OCI-LY3 (cell line): ENCODE measurements around the gene PSG4.
"Not testable (repeated sequence)": the region's sequence is repeated elsewhere in the genome, so short reads cannot be mapped to it uniquely, and the experiment has no call there.

Experiments
- H2AFZ ChIP-seq: fragments of 200-600, 300-600 bp; shearing (Covaris generic); 2 replicates; pipeline ENCODE4 v1.6.0; 2014; ENCODE audit warnings: antibody characterized with exemption, low read depth, low read length
- H3K27ac ChIP-seq: fragments of 200-600, 300-600 bp; sonication (generic); 2 replicates; pipeline ENCODE4 v1.5.1; 2014; ENCODE audit warnings: mild to moderate bottlenecking, low read length, moderate library complexity, mixed read lengths
- H3K27me3 ChIP-seq: fragments of 200-600, 300-600 bp; sonication (generic); 2 replicates; pipeline ENCODE4 v1.6.1; 2014; ENCODE audit warnings: low read depth, low read length, mixed read lengths
- H3K36me3 ChIP-seq: fragments of 200-600, 300-600 bp; sonication (generic); replicated peaks from 2 replicates; pipeline ENCODE3; 2014; ENCODE audit warnings: low read depth, low read length, mixed read lengths
- H3K4me1 ChIP-seq: fragments of 300-600, 200-600 bp; sonication (generic); 2 replicates; pipeline ENCODE4 v1.6.1; 2014; ENCODE audit warnings: low read length, mixed read lengths
- H3K4me2 ChIP-seq: fragments of 200-600, 300-600 bp; sonication (generic); 2 replicates; pipeline ENCODE4 v1.6.1; 2014; ENCODE audit warnings: low read length, mixed read lengths
- H3K4me3 ChIP-seq: fragments of 300-600, 200-600 bp; sonication (generic); 2 replicates; pipeline ENCODE4 v1.5.1; 2014; ENCODE audit warnings: antibody characterized with exemption, mild to moderate bottlenecking, low read length, moderate library complexity
- H3K79me2 ChIP-seq: fragments of 300-600, 200-600 bp; shearing (Covaris generic); 2 replicates; pipeline ENCODE4 v1.6.1; 2014; ENCODE audit warnings: mild to moderate bottlenecking, low read length, mixed read lengths
- H3K9ac ChIP-seq: fragments of 300-600, 200-600 bp; shearing (Covaris generic); 2 replicates; pipeline ENCODE4 v1.6.0; 2014; ENCODE audit warnings: mild to moderate bottlenecking, low read length, moderate library complexity
- H3K9me3 ChIP-seq: fragments of 200-600, 300-600 bp; shearing (Covaris generic); 2 replicates; pipeline ENCODE4 v1.6.1; 2014; ENCODE audit warnings: low read length, mixed read lengths; ENCODE audit not compliant: insufficient read depth
- H4K20me1 ChIP-seq: fragments of 200-600, 300-600 bp; sonication (generic); 2 replicates; pipeline ENCODE4 v1.6.1; 2016; ENCODE audit warnings: low read length, mixed read lengths; ENCODE audit not compliant: insufficient read depth

Gene PSG4

DNA sequence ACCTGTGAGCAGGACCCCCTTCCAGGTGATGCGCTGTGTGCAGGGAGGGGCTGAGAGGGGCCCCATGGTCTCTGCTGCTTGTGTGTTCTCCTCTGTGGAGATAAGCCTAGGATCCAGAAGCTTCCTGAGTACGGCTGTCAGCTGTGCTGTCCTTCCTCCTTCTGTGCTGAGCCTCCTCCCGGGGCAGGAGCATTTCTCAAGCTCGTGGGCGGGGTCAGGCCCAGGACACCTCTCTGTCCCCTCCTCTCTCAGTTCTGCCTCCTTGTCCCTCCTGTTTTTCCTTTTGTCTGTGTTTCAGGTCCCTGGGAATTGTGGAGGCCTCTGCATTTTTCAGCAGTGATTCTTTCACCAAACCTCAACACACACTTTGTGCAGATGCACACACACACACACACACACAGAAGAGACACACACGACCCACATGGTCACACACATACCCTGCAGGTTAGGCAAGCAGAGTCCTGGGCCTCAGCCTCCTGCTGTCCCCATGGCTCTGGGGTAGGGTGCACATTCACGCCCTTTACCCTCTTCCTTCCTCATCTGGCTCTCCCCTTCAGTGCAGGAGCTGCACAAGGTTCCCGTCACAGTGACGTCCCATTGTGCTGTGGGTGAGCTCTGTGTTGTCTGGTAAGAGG lies at the start of gene PSG4:
PSG4 (minus strand) TSS at position 168 of the 635 bp plus-strand sequence; CDS start at position 66, 102 bp downstream.
- not testable (repeated sequence) for H4K20me1 ChIP-seq, H3K4me3 ChIP-seq, H3K27me3 ChIP-seq, H3K4me2 ChIP-seq, H3K27ac ChIP-seq, H3K36me3 ChIP-seq, H3K9ac ChIP-seq, H3K9me3 ChIP-seq, H2AFZ ChIP-seq, H3K79me2 ChIP-seq, H3K4me1 ChIP-seq

DNA sequence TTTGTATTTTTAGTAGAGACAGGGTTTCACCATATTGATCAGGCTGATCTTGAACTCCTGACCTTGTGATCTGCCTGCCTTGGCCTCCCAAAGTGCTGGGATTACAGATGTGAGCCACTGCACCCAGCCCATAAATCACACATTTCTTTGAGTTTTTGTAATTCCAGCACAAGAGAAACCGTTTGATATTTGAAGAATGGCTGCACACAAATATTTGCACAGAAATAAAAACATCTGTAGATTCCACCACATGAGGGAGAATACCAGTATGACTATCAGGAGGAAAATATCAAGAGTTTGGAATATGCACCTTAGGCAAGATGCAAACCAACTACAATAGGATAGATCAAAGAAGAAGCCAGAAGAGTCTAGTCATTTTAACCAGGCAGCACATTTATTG lies 46.0 kb upstream of the PSG4 start:
- not testable (repeated sequence) for H2AFZ ChIP-seq, H3K4me2 ChIP-seq, H3K4me3 ChIP-seq, H3K27me3 ChIP-seq, H4K20me1 ChIP-seq, H3K36me3 ChIP-seq, H3K9me3 ChIP-seq, H3K9ac ChIP-seq, H3K4me1 ChIP-seq, H3K27ac ChIP-seq, H3K79me2 ChIP-seq

DNA sequence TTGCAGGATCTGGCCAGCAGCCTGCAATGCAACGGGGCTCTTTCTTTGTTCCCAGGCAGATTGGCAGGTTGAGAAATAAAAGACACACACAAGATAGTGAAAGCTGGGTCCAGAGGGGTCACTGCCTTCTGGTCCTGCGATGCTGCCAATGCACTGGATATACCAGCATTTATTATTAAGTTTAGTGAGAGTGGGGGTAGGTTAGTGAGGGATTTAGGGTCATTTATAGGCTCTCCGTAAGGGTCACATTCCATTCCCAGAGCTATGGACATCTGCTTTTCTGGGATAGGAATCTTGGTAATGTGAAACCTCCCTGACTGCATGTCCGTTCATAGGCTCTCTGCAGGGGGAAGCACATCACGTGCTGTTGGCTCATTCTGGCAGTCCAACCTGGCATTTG lies 44.9 kb upstream of the PSG4 start:
- H3K27me3 ChIP-seq, H3K27ac ChIP-seq, H3K36me3 ChIP-seq, H3K4me3 ChIP-seq, H3K4me2 ChIP-seq, H3K9me3 ChIP-seq, H2AFZ ChIP-seq, H3K79me2 ChIP-seq, H3K9ac ChIP-seq, H4K20me1 ChIP-seq, H3K4me1 ChIP-seq: not testable (repeated sequence)

DNA sequence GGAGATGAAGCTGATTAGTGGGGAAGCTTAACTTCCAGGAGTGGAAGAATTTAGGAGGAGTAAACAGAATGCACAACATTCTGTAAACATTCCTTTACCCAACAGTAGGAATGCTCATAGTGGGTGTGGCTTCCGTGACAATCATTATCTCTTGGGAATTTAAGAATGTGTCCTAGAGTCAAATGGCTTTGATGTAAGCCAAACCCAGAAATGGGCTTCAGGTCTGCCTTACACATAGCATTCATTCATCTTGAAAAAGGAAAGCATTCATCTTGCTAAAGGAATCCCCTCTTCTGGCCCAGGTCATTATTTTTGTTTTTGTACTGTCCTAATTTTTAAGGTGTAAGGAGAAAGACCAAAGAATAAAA lies 43.2 kb upstream of the PSG4 start:
- not testable (repeated sequence) for H2AFZ ChIP-seq, H3K27me3 ChIP-seq, H3K36me3 ChIP-seq, H3K9me3 ChIP-seq, H3K4me3 ChIP-seq, H3K4me1 ChIP-seq, H3K27ac ChIP-seq, H4K20me1 ChIP-seq, H3K4me2 ChIP-seq, H3K79me2 ChIP-seq, H3K9ac ChIP-seq

DNA sequence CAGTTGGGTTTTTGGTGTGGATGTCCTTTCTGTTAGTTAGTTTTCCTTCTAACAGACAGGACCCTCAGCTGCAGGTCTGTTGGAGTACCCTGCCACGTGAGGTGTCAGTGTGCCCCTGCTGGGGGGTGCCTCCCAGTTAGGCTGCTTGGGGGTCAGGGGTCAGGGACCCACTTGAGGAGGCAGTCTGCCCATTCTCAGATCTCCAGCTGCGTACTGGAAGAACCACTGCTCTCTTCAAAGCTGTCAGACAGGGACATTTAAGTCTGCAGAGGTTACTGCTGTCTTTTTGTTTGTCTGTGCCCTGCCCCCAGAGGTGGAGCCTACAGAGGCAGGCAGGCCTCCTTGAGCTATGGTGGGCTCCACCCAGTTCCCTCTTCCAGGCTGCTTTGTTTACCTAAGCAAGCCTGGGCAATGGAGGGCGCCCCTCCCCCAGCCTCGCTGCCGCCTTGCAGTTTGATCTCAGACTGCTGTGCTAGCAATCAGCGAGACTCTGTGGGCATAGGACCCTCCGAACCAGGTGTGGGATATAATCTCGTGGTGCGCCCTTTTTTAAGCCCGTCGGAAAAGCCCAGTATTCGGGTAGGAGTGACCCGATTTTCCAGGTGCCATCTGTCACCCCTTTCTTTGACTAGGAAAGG lies 41.9 kb upstream of the PSG4 start:
- H3K9ac ChIP-seq, H3K79me2 ChIP-seq, H3K4me2 ChIP-seq, H3K4me3 ChIP-seq, H4K20me1 ChIP-seq, H3K27ac ChIP-seq, H3K27me3 ChIP-seq, H3K9me3 ChIP-seq, H2AFZ ChIP-seq, H3K4me1 ChIP-seq, H3K36me3 ChIP-seq: not testable (repeated sequence)

DNA sequence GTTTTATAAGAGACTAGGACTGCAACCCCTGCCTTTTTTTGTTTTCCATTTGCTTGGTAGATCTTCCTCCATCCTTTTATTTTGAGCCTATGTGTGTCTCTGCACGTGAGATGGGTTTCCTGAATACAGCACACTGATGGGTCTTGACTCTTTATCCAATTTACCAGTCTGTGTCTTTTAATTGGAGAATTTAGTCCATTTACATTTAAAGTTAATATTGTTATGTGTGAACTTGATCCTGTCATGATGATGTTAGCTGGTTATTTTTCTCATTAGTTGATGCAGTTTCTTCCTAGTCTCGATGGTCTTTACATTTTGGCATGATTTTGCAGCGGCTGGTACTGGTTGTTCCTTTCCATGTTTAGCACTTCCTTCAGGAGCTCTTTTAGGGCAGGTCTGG lies 40.4 kb upstream of the PSG4 start:
- not testable (repeated sequence) for H3K36me3 ChIP-seq, H3K27me3 ChIP-seq, H3K9ac ChIP-seq, H4K20me1 ChIP-seq, H2AFZ ChIP-seq, H3K4me2 ChIP-seq, H3K4me3 ChIP-seq, H3K79me2 ChIP-seq, H3K9me3 ChIP-seq, H3K27ac ChIP-seq, H3K4me1 ChIP-seq

DNA sequence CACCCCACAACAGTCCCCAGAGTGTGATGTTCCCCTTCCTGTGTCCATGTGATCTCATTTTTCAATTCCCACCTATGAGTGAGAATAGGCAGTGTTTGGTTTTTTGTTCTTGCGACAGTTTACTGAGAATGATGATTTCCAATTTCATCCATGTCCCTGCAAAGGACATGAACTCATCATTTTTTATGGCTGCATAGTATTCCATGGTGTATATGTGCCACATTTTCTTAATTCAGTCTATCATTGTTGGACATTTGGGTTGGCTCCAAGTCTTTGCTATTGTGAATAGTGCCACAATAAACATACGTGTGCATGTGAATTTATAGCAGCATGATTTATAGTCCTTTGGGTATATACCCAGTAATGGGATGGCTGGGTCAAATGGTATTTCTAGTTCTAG lies 36.8 kb upstream of the PSG4 start:
- not testable (repeated sequence) for H3K27ac ChIP-seq, H3K4me1 ChIP-seq, H4K20me1 ChIP-seq, H3K79me2 ChIP-seq, H3K9me3 ChIP-seq, H2AFZ ChIP-seq, H3K4me3 ChIP-seq, H3K4me2 ChIP-seq, H3K9ac ChIP-seq, H3K36me3 ChIP-seq, H3K27me3 ChIP-seq

DNA sequence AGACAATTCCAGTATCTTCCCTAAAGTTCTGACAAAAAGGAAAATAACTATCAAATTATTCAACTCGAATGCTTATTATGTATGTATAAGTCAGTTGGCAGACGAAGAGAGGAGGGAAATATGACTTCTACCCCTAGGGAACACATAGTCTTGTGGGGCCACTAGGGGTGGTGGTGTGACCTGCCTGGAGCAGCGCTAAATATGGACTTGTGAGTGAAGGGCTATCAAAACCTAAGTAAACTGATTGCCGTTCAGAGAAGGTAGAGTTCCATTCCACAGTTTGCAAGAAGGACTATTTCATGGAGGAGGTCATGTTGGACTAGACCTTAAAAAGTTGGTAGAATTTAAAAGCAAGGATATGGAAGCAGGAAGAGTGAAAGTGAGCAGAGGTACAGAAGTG lies 32.8 kb upstream of the PSG4 start:
- not testable (repeated sequence) for H3K4me2 ChIP-seq, H3K9me3 ChIP-seq, H3K4me3 ChIP-seq, H3K27ac ChIP-seq, H2AFZ ChIP-seq, H3K9ac ChIP-seq, H4K20me1 ChIP-seq, H3K4me1 ChIP-seq, H3K79me2 ChIP-seq, H3K36me3 ChIP-seq, H3K27me3 ChIP-seq

DNA sequence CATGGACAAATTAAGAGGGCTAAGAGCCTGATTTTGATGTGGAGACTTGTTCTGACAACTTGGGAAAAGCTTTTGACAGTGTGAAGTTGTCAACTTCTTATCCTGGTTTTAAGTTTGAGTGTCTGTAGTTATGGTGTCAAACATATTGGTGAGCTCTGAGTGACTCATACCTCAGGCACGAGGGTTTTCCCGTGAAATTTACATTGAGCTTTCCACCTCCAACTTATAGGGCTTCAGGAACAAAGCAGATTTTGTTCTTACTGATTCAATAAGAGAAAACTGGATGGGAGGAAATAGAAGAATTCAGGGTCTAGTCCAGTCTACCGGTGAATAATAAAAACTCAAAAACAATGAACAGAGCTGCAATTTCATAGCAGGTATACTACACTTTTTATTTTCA lies 30.2 kb upstream of the PSG4 start:
- H3K79me2 ChIP-seq, H4K20me1 ChIP-seq, H3K27ac ChIP-seq, H3K27me3 ChIP-seq, H3K9ac ChIP-seq, H3K36me3 ChIP-seq, H3K9me3 ChIP-seq, H2AFZ ChIP-seq, H3K4me2 ChIP-seq, H3K4me3 ChIP-seq, H3K4me1 ChIP-seq: not testable (repeated sequence)
